Naive B cell (primary cell): ENCODE results near the gene FEN1. TPM values are rescaled to one million over a fixed set of nuclear protein-coding genes. Genes with fewer than 3 reads are reported as not detected.

Source experiments
- ATAC-seq, 2 donors: fragments of 150-1000 bp; cut with Tn5 transposase; 2 replicates each; pipeline ENCODE4 v1.10.0; 2021; ENCODE audit warnings: low read depth in 2 of 2, mild to moderate bottlenecking in 2 of 2, moderate library complexity in 2 of 2
- DNase-seq: peaks from one replicate; pipeline ENCODE4 v3.0.0; 2022
- H3K27ac Mint-ChIP-seq, 6 donors: one replicate each; pipeline ENCODE4 v1.8.0; 2020 to 2022; ENCODE audit warnings: mild to moderate bottlenecking in 6 of 6, mixed read lengths in 6 of 6, moderate library complexity in 5 of 6, inconsistent platforms in 2 of 6
- H3K27me3 Mint-ChIP-seq, 3 donors: one replicate each; pipeline ENCODE4 v1.8.0; 2021 to 2022; ENCODE audit warnings: mixed read lengths in 3 of 3, mild to moderate bottlenecking in 1 of 3
- H3K36me3 Mint-ChIP-seq, 2 donors: one replicate each; pipeline ENCODE4 v1.8.0; 2020 to 2022; ENCODE audit warnings: mixed read lengths in 2 of 2, inconsistent platforms in 1 of 2, mild to moderate bottlenecking in 1 of 2
- H3K4me1 Mint-ChIP-seq, 3 donors: one replicate each; pipeline ENCODE4 v1.8.0; 2020 to 2022; ENCODE audit warnings: mixed read lengths in 3 of 3, inconsistent platforms in 1 of 3, mild to moderate bottlenecking in 1 of 3, moderate library complexity in 1 of 3
- H3K4me3 Mint-ChIP-seq, 8 donors: one replicate each; pipeline ENCODE4 v1.8.0; 2020 to 2022; ENCODE audit warnings: mild to moderate bottlenecking in 8 of 8, mixed read lengths in 8 of 8, moderate library complexity in 8 of 8, inconsistent platforms in 2 of 8
- H3K9me3 Mint-ChIP-seq, 7 donors: one replicate each; pipeline ENCODE4 v1.8.0; 2020 to 2022; ENCODE audit warnings: mixed read lengths in 7 of 7, mild to moderate bottlenecking in 5 of 7, inconsistent platforms in 2 of 7, moderate library complexity in 1 of 7
- polyA plus RNA-seq, 6 donors: library from polyadenylated mRNA; unstranded; fragments of 300-500 nt; fragmentation: Illumina TruSeq; gene quantifications; one replicate each; pipeline ENCODE4 v1.2.3, GENCODE V29; 2021; ENCODE audit warnings: low read depth in 6 of 6

The FEN1 gene, protein sequence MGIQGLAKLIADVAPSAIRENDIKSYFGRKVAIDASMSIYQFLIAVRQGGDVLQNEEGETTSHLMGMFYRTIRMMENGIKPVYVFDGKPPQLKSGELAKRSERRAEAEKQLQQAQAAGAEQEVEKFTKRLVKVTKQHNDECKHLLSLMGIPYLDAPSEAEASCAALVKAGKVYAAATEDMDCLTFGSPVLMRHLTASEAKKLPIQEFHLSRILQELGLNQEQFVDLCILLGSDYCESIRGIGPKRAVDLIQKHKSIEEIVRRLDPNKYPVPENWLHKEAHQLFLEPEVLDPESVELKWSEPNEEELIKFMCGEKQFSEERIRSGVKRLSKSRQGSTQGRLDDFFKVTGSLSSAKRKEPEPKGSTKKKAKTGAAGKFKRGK
- polyA plus RNA-seq, result 10 to 100 TPM in 5 of 6 donors, 1 to 10 TPM in 1; 8.0 to 23.8 (median 15.3) TPM

DNA sequence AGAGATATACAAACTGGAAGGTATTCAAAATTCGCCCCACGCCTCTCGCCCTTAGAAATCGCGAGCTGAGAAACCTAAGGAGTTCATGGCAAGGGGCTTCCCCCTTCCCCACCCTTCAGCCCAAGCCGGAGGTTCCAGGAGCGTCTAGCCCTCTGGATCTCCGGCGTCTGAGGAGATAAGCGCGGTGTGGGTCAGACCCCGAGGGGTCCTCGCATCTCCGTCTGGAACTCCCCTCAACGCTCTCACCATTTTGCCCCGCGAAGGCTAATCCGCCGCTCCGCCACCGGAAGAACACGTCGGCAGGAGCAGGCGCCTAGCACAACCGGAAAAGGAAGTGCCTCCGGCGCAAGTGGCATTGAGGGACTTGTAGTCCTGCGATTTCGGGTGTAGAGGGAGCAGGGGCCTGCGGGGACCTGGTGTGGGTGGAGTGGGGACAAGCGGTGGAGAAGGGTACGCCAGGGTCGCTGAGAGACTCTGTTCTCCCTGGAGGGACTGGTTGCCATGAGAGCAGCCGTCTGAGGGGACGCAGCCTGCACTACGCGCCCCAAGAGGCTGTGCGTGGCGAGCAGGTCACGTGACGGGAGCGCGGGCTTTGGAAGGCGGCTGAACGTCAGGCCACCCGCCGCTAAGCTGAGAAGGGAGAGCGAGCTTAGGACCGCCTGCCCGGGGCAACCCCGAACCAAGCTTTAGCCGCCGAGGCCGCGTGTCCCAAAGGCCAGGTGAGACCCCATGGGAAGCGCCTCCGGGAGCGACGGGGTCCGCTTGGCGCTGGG lies at the start of gene FEN1, which contains the start of gene TMEM258:
Gene FEN1, plus strand, starts transcription at position 602 of the 773 bp plus-strand sequence. CDS start 2,451 bp downstream, outside the sequence.
Gene TMEM258, minus strand, starts transcription at position 290 of the 773 bp plus-strand sequence. Its CDS starts 41 bp downstream, at position 249.
- H3K36me3 Mint-ChIP-seq, result peaks cover 0 to 21% of the 10 kb centered on the region in 2 donors

GRCh38 chr11:61743486-61744095 lies 49.1 kb upstream of the FEN1 start:
- ATAC-seq (no peak), DNase-seq (no peak)
- no peaks in the 10 kb centered on the region for H3K4me1 Mint-ChIP-seq
- no peak overlapping the region for H3K27ac Mint-ChIP-seq
- no peaks in the 10 kb centered on the region for H3K9me3 Mint-ChIP-seq
- no peaks in the 10 kb centered on the region for H3K36me3 Mint-ChIP-seq
- peaks cover 0 to 4% (median 1%) of the 10 kb centered on the region in 3 donors for H3K27me3 Mint-ChIP-seq
- no peak overlapping the region for H3K4me3 Mint-ChIP-seq

More for the DNA sequence above, at the start of gene FEN1, which contains the start of gene TMEM258:
- peak; percentile 90 for DNase-seq
- Mint-ChIP-seq H3K4me1 (peaks cover 22 to 44% (median 34%) of the 10 kb centered on the region in 3 donors), H3K4me3 (peak within 1 kb of the TSS; percentile 83 to 98 (median 96)), H3K27me3 (no peaks in the 10 kb centered on the region), H3K9me3 (no peaks in the 10 kb centered on the region), H3K27ac (peak within 1 kb of the TSS; percentile 97 to 100 (median 99))
- peak; percentile 87 to 89 for ATAC-seq

DNA sequence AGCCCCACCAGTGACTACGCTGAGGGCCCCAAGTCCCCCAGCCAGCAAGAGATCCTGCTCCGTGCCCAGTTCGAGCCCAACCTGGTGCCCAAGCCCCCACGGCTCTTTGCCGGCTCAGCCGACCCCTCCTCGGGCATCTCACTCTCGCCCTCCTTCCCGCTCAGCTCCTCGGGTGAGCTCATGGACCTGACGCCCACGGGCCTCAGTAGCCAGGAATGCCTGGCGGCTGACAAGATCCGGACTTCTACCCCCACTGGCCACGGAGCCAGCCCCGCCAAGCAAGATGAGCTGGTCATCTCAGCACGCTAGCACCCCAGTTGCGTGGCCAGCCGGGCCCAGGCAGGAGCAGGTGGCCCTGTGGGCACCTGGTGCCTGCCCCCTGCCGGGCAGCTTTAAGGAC lies 48.5 kb upstream of the FEN1 start:
- no peak for ATAC-seq
- DNase-seq, result no peak
- H3K9me3 Mint-ChIP-seq, result no peaks in the 10 kb centered on the region
- no peak overlapping the region for H3K27ac Mint-ChIP-seq
- H3K36me3 Mint-ChIP-seq, result no peaks in the 10 kb centered on the region
- H3K27me3 Mint-ChIP-seq, result peaks cover 1 to 10% (median 7%) of the 10 kb centered on the region in 3 donors
- H3K4me1 Mint-ChIP-seq, result no peaks in the 10 kb centered on the region
- H3K4me3 Mint-ChIP-seq, result no peak overlapping the region

GRCh38 chr11:61744609-61745156 lies 48.0 kb upstream of the FEN1 start:
- Mint-ChIP-seq H3K27ac (no peak overlapping the region), H3K36me3 (no peaks in the 10 kb centered on the region), H3K27me3 (peaks cover 5 to 15% (median 12%) of the 10 kb centered on the region in 3 donors), H3K4me3 (no peak overlapping the region), H3K4me1 (no peaks in the 10 kb centered on the region), H3K9me3 (no peaks in the 10 kb centered on the region)
- no peak for DNase-seq
- no peak for ATAC-seq

- ATAC-seq (no peak), DNase-seq (no peak)
- Mint-ChIP-seq H3K27ac (no peak overlapping the region), H3K9me3 (no peaks in the 10 kb centered on the region), H3K36me3 (no peaks in the 10 kb centered on the region), H3K4me1 (no peaks in the 10 kb centered on the region), H3K27me3 (peaks cover 10 to 22% (median 16%) of the 10 kb centered on the region in 3 donors), H3K4me3 (no peak overlapping the region)
Measured at GRCh38 chr11:61745781-61746441, 46.8 kb upstream of the FEN1 start.

DNA sequence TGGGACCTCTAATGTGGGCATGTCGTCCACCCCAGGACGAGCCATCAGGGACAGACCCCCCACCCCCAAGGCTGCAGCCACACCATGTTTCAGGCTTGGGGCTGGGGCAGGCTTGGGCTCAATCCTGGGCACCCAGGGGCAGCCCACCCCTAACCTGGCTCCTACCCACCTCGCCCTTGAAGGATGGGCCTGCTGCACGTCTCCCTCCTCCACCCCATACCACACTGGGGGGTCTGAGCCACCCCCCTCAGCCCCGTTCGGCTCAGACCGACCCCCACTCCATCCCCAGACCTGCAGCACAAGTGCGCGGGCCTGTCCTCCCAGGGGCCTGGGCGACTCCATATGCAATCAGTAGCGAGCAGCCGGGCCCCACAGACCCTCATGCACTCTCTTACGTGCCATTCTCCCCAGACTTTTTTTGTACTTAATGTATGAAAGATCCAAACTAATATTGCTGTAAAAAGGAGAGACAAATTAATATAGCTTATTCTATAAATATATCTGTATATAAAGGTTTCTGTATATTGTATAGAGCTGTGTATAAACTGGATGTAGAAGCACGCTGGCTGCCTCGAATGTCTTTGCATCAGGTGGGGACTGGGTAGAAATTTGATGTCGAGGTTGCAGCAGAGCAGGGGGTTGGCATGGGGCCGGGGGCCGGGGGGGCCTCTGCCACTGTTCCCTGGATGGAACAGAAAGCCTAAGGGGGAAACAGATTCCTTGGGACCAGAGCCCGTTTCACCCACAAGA lies 46.1 kb upstream of the FEN1 start:
- DNase-seq (no peak), ATAC-seq (no peak)
- Mint-ChIP-seq H3K36me3 (no peaks in the 10 kb centered on the region), H3K9me3 (no peaks in the 10 kb centered on the region), H3K27me3 (peaks cover 14 to 29% (median 22%) of the 10 kb centered on the region in 3 donors), H3K27ac (no peak overlapping the region), H3K4me1 (no peaks in the 10 kb centered on the region), H3K4me3 (no peak overlapping the region)

DNA sequence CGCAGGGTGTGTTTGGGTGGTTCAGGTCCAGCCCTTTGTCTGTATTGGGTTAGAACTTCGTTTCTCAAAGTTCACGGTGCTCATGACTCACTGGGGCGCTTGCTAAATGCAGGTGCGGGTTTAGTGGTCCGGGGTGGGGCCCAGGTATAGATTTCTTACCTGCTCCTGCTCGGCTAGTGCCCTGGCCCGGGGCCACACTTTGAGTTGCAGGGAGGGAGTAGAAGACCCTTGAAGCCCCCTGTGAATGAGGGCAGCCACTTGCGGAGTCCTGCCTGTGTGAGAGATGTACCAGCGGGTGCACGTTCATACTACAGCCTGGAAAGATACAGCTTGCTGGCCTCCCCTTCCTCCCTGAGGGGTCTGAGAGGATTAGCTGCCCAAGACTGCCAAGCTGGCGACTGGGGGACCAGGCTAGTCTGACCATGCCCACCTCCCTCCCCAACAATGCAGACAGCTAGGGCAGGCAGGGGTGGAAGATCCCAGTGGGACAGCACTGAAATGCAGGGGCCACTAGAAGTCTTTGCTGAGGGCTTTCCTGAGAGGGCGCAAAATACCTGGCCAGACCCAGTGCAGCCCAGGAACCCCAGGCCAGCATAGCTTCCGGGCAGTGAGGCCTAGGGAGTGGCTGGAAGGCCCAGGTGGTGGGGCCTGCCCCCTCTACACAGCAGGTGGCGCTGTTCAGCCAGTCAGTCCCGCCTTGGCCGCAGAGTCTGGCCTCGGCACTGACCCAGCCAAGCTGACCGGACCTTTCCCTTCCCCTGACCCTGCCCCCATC lies 45.3 kb upstream of the FEN1 start:
- no peaks in the 10 kb centered on the region for H3K9me3 Mint-ChIP-seq
- DNase-seq (peak; percentile 26), ATAC-seq (peak; percentile 29 to 39)
- H3K4me1 Mint-ChIP-seq, result peaks cover 0 to 4% (median 4%) of the 10 kb centered on the region in 3 donors
- peaks cover 14 to 34% (median 27%) of the 10 kb centered on the region in 3 donors for H3K27me3 Mint-ChIP-seq
- no peak overlapping the region for H3K27ac Mint-ChIP-seq
- no peaks in the 10 kb centered on the region for H3K36me3 Mint-ChIP-seq
- H3K4me3 Mint-ChIP-seq, result no peak overlapping the region

GRCh38 chr11:61747967-61748285 lies 44.8 kb upstream of the FEN1 start:
- peaks cover 1 to 6% (median 5%) of the 10 kb centered on the region in 3 donors for H3K4me1 Mint-ChIP-seq
- no peaks in the 10 kb centered on the region for H3K9me3 Mint-ChIP-seq
- H3K27ac Mint-ChIP-seq, result no peak overlapping the region
- H3K27me3 Mint-ChIP-seq, result peaks cover 15 to 36% (median 29%) of the 10 kb centered on the region in 3 donors
- H3K4me3 Mint-ChIP-seq, result peak overlapping the region in 1 of 8 donors; percentile 15
- ATAC-seq (no peak), DNase-seq (no peak)
- H3K36me3 Mint-ChIP-seq, result no peaks in the 10 kb centered on the region

- peak overlapping the region in 1 of 6 donors; percentile 13 for H3K27ac Mint-ChIP-seq
- DNase-seq (no peak), ATAC-seq (no peak)
- H3K4me1 Mint-ChIP-seq, result peaks cover 5 to 13% (median 10%) of the 10 kb centered on the region in 3 donors
- no peaks in the 10 kb centered on the region for H3K9me3 Mint-ChIP-seq
- no peaks in the 10 kb centered on the region for H3K36me3 Mint-ChIP-seq
- no peak overlapping the region for H3K4me3 Mint-ChIP-seq
- peaks cover 21 to 50% (median 46%) of the 10 kb centered on the region in 3 donors for H3K27me3 Mint-ChIP-seq
Measured at GRCh38 chr11:61749591-61750217, 43.0 kb upstream of the FEN1 start.

- no peak overlapping the region for H3K27ac Mint-ChIP-seq
- peaks cover 5 to 13% (median 10%) of the 10 kb centered on the region in 3 donors for H3K4me1 Mint-ChIP-seq
- H3K27me3 Mint-ChIP-seq, result peaks cover 21 to 50% (median 47%) of the 10 kb centered on the region in 3 donors
- DNase-seq (no peak), ATAC-seq (no peak)
- no peaks in the 10 kb centered on the region for H3K9me3 Mint-ChIP-seq
- peak overlapping the region in 5 of 8 donors; percentile 4 to 72 (median 40) for H3K4me3 Mint-ChIP-seq
- H3K36me3 Mint-ChIP-seq, result no peaks in the 10 kb centered on the region
Measured at GRCh38 chr11:61750631-61751273, 42.0 kb upstream of the FEN1 start.

DNA sequence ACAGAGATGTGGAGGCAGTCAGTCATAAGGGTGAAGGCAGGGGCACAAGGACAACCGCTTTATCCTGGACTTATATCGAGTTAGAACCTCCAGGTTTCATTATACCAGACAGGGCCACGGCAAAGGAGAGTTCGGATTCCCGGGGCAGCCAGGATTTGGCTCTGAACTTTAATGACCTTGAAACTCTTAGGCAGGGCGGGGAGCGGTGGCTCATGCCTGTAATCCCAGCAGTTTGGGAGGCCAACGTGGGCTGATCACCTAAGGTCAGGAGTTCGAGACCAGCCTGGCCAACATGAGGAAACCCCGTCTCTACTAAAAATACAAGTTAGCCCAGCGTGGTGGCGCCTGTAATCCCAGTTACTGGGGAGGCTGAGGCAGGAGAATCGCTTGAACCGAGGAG lies 41.3 kb upstream of the FEN1 start:
- ATAC-seq, result no peak
- no peak overlapping the region for H3K27ac Mint-ChIP-seq

More for the DNA sequence above, 41.3 kb upstream of the FEN1 start:
- peaks cover 5 to 16% (median 13%) of the 10 kb centered on the region in 3 donors for H3K4me1 Mint-ChIP-seq
- DNase-seq, result no peak
- no peaks in the 10 kb centered on the region for H3K9me3 Mint-ChIP-seq
- peak overlapping the region in 6 of 8 donors; percentile 30 to 90 (median 55) for H3K4me3 Mint-ChIP-seq
- H3K36me3 Mint-ChIP-seq, result no peaks in the 10 kb centered on the region
- peaks cover 21 to 50% (median 50%) of the 10 kb centered on the region in 3 donors for H3K27me3 Mint-ChIP-seq
